Measurements from ENCODE around the gene DLL4. TPM values are rescaled to one million over a fixed set of nuclear protein-coding genes. Genes with fewer than 3 reads are reported as not detected.
A peak's percentile ranks its signal among the peaks of the same experiment; 100 is the strongest.

Gene DLL4
- total RNA-seq, 2 experiments from 2014 or later, result not detected

GRCh38 chr15:40918799-40919392 lies 10.2 kb upstream of the DLL4 start:
- Mint-ChIP-seq H3K4me3 (no peak overlapping the region), H3K36me3 (no peaks in the 10 kb centered on the region), H3K27ac (no peak overlapping the region), H3K4me1 (ENCODE audit: low read depth) (no peaks in the 10 kb centered on the region), H3K27me3 (peaks cover 2% of the 10 kb centered on the region), H3K9me3 (no peaks in the 10 kb centered on the region)
- POLR2A ChIA-PET, result no interaction called here
- DNase-seq, result no peak
- intact Hi-C loops (cut with micrococcal nuclease), result no loop called here
- CTCF ChIA-PET, result interaction anchor here (0.7 to 2.1 kb wide), 3 partner anchors 14 to 23 kb away, joined by 3 to 9 read pairs (median 6); no protein-coding TSS in a partner anchor

- Mint-ChIP-seq H3K4me1 (ENCODE audit: low read depth) (peaks cover 9% of the 10 kb centered on the region), H3K4me3 (no peak overlapping the region), H3K36me3 (no peaks in the 10 kb centered on the region), H3K9me3 (no peaks in the 10 kb centered on the region), H3K27ac (no peak overlapping the region), H3K27me3 (peaks cover 16% of the 10 kb centered on the region)
- ChIA-PET CTCF (interaction anchor here (1.0 kb wide), 1 partner anchor 15 kb away, joined by 3 read pairs; no protein-coding TSS in a partner anchor), POLR2A (no interaction called here)
- DNase-seq, result no peak
- intact Hi-C loops (cut with micrococcal nuclease), result no loop called here
Measured at GRCh38 chr15:40921949-40922607, 7.1 kb upstream of the DLL4 start.

- H3K4me3 Mint-ChIP-seq, result no peak overlapping the region
- ChIA-PET POLR2A (no interaction called here), CTCF (interaction anchor here (0.9 kb wide), 1 partner anchor 20 kb away, joined by 3 read pairs; no protein-coding TSS in a partner anchor)
- no peaks in the 10 kb centered on the region for H3K36me3 Mint-ChIP-seq
- no peak overlapping the region for H3K27ac Mint-ChIP-seq
- H3K4me1 Mint-ChIP-seq (ENCODE audit: low read depth), result peaks cover 13% of the 10 kb centered on the region
- no peaks in the 10 kb centered on the region for H3K9me3 Mint-ChIP-seq
- intact Hi-C loops (cut with micrococcal nuclease), result no loop called here
- no peak for DNase-seq
- peaks cover 19% of the 10 kb centered on the region for H3K27me3 Mint-ChIP-seq
Measured at GRCh38 chr15:40922608-40923005, 6.5 kb upstream of the DLL4 start.

GRCh38 chr15:40923551-40923950 lies 5.6 kb upstream of the DLL4 start:
- Mint-ChIP-seq H3K9me3 (no peaks in the 10 kb centered on the region), H3K36me3 (no peaks in the 10 kb centered on the region), H3K27me3 (peaks cover 23% of the 10 kb centered on the region), H3K4me1 (ENCODE audit: low read depth) (peaks cover 17% of the 10 kb centered on the region), H3K4me3 (no peak overlapping the region), H3K27ac (no peak overlapping the region)
- intact Hi-C loops (cut with micrococcal nuclease), result no loop called here
- ChIA-PET POLR2A (no interaction called here), CTCF (interaction anchor here (0.8 to 6.5 kb wide), 3 partner anchors 19 to 64 kb away, joined by 3 to 50 read pairs (median 3); no protein-coding TSS in a partner anchor)
- no peak for DNase-seq

GRCh38 chr15:40925495-40925862 lies 3.7 kb upstream of the DLL4 start:
- Mint-ChIP-seq H3K9me3 (no peaks in the 10 kb centered on the region), H3K4me1 (ENCODE audit: low read depth) (peaks cover 33% of the 10 kb centered on the region), H3K27me3 (peaks cover 39% of the 10 kb centered on the region), H3K27ac (no peak overlapping the region), H3K4me3 (no peak overlapping the region), H3K36me3 (no peaks in the 10 kb centered on the region)
- intact Hi-C loops (cut with micrococcal nuclease), result no loop called here
- ChIA-PET POLR2A (no interaction called here), CTCF (interaction anchor here (0.9 to 6.5 kb wide), 4 partner anchors 15 to 259 kb away, joined by 3 to 50 read pairs (median 6); no protein-coding TSS in a partner anchor)
- no peak for DNase-seq

- ChIA-PET CTCF (interaction anchor here (0.9 to 6.5 kb wide), 4 partner anchors 15 to 259 kb away, joined by 3 to 50 read pairs (median 6); no protein-coding TSS in a partner anchor), POLR2A (interaction anchor here (1.5 kb wide), 1 partner anchor 20 kb away, joined by 3 read pairs; no protein-coding TSS in a partner anchor)
- H3K4me3 Mint-ChIP-seq, result no peak overlapping the region
- H3K27me3 Mint-ChIP-seq, result peaks cover 44% of the 10 kb centered on the region
- no peaks in the 10 kb centered on the region for H3K36me3 Mint-ChIP-seq
- intact Hi-C loops (cut with micrococcal nuclease), result loop anchor here (2.0 kb wide), 1 partner anchor 19 kb away; no protein-coding TSS in a partner anchor
- no peaks in the 10 kb centered on the region for H3K9me3 Mint-ChIP-seq
- no peak overlapping the region for H3K27ac Mint-ChIP-seq
- H3K4me1 Mint-ChIP-seq (ENCODE audit: low read depth), result peaks cover 38% of the 10 kb centered on the region
- DNase-seq, result peak; percentile 19
Measured at GRCh38 chr15:40925863-40926658, 3.1 kb upstream of the DLL4 start.

- ChIA-PET POLR2A (interaction anchor here (1.5 kb wide), 1 partner anchor 21 kb away, joined by 3 read pairs; no protein-coding TSS in a partner anchor), CTCF (interaction anchor here (1.1 to 7.5 kb wide), 3 partner anchors 14 to 22 kb away, joined by 3 to 74 read pairs (median 50); no protein-coding TSS in a partner anchor)
- H3K27me3 Mint-ChIP-seq, result peaks cover 52% of the 10 kb centered on the region
- no peak overlapping the region for H3K27ac Mint-ChIP-seq
- intact Hi-C loops (cut with micrococcal nuclease), result loop anchor here (2.0 kb wide), 1 partner anchor 20 kb away; no protein-coding TSS in a partner anchor
- no peak overlapping the region for H3K4me3 Mint-ChIP-seq
- H3K4me1 Mint-ChIP-seq (ENCODE audit: low read depth), result peaks cover 40% of the 10 kb centered on the region
- no peak for DNase-seq
- H3K36me3 Mint-ChIP-seq, result no peaks in the 10 kb centered on the region
- no peaks in the 10 kb centered on the region for H3K9me3 Mint-ChIP-seq
Measured at GRCh38 chr15:40926659-40927494, 2.3 kb upstream of the DLL4 start.

GRCh38 chr15:40927495-40927872 lies 1.7 kb upstream of the DLL4 start:
- Mint-ChIP-seq H3K4me3 (no peak overlapping the region), H3K9me3 (no peaks in the 10 kb centered on the region), H3K27me3 (peaks cover 58% of the 10 kb centered on the region), H3K36me3 (no peaks in the 10 kb centered on the region), H3K4me1 (ENCODE audit: low read depth) (peaks cover 40% of the 10 kb centered on the region), H3K27ac (no peak overlapping the region)
- CTCF ChIA-PET, result interaction anchor here (0.7 to 7.5 kb wide), 4 partner anchors 14 to 70 kb away, joined by 3 to 74 read pairs (median 26); no protein-coding TSS in a partner anchor
- POLR2A ChIA-PET, result interaction anchor here (1.3 to 1.5 kb wide), 2 partner anchors 21 to 25 kb away, joined by 3 to 6 read pairs; partner anchors contain the start of gene CHAC1
- intact Hi-C loops (cut with micrococcal nuclease), result loop anchor here (2.0 kb wide), 1 partner anchor 21 kb away; no protein-coding TSS in a partner anchor
- DNase-seq, result no peak

- no peaks in the 10 kb centered on the region for H3K9me3 Mint-ChIP-seq
Measured at GRCh38 chr15:40927873-40928806, 1.0 kb upstream of the DLL4 start.

More at GRCh38 chr15:40927873-40928806, 1.0 kb upstream of the DLL4 start:
- CTCF ChIA-PET, result interaction anchor here (0.6 to 7.5 kb wide), 7 partner anchors 13 to 357 kb away, joined by 3 to 74 read pairs (median 3); no protein-coding TSS in a partner anchor
- intact Hi-C loops (cut with micrococcal nuclease), result loop anchor here (2.0 kb wide), 1 partner anchor 21 kb away; no protein-coding TSS in a partner anchor
- Mint-ChIP-seq H3K4me3 (peak overlapping the region; percentile 34), H3K27ac (no peak overlapping the region), H3K4me1 (ENCODE audit: low read depth) (peaks cover 40% of the 10 kb centered on the region), H3K27me3 (peaks cover 59% of the 10 kb centered on the region), H3K36me3 (no peaks in the 10 kb centered on the region)
- peak; percentile 22 for DNase-seq
- POLR2A ChIA-PET, result interaction anchor here (1.0 to 1.5 kb wide), 3 partner anchors 13 to 25 kb away, joined by 3 to 6 read pairs (median 3); partner anchors contain the start of gene CHAC1

Measured in activated CD4-positive, alpha-beta memory T cell treated with anti-CD3 and anti-CD28 coated beads for 36 hours (primary cell).